Neuronal stem cell (in vitro differentiated cells): ENCODE results near the gene DHRS4L2.
"Not testable (repeated sequence)": the region's sequence is repeated elsewhere in the genome, so short reads cannot be mapped to it uniquely, and the experiment has no call there.

Experiments
- DNase-seq: peaks from one replicate; pipeline ENCODE4 v3.0.0-alpha.2; 2013; ENCODE audit warnings: low spot score
- H2AFZ ChIP-seq: one replicate; pipeline ENCODE4 v1.6.1; 2013; ENCODE audit warnings: mild to moderate bottlenecking, low read length, inconsistent platforms
- H2AK5ac ChIP-seq: 2 replicates; pipeline ENCODE4 v1.6.1; 2013; ENCODE audit warnings: low read depth, mild to moderate bottlenecking, inconsistent platforms, low read length, moderate library complexity, mixed read lengths
- H2BK120ac ChIP-seq: 2 replicates; pipeline ENCODE4 v1.6.1; 2013; ENCODE audit warnings: low read depth, mild to moderate bottlenecking, inconsistent platforms, low read length, moderate library complexity, mixed read lengths
- H2BK12ac ChIP-seq: one replicate; pipeline ENCODE4 v1.6.1; 2013; ENCODE audit warnings: low read length, inconsistent platforms
- H2BK15ac ChIP-seq: 2 replicates; pipeline ENCODE4 v1.6.1; 2013; ENCODE audit warnings: mild to moderate bottlenecking, low read length, inconsistent platforms, mixed read lengths
- H2BK5ac ChIP-seq: one replicate; pipeline ENCODE4 v1.6.1; 2013; ENCODE audit warnings: inconsistent platforms, mild to moderate bottlenecking, low read length, moderate library complexity
- H3K14ac ChIP-seq: one replicate; pipeline ENCODE4 v1.6.1; 2013; ENCODE audit warnings: low read length, inconsistent platforms
- H3K18ac ChIP-seq: 2 replicates; pipeline ENCODE4 v1.6.1; 2013; ENCODE audit warnings: low read length, inconsistent platforms
- H3K23ac ChIP-seq: 2 replicates; pipeline ENCODE4 v1.6.1; 2013; ENCODE audit warnings: low read depth, mild to moderate bottlenecking, mixed read lengths, low read length, inconsistent platforms; ENCODE audit not compliant: poor library complexity
- H3K27ac ChIP-seq: replicated peaks from 3 replicates; pipeline ENCODE4 v1.5.1; 2013; ENCODE audit warnings: low read length, inconsistent platforms
- H3K27me3 ChIP-seq, 3 experiments: 2 replicates each; pipeline ENCODE4 v1.6.1; 2013; ENCODE audit warnings: low read length in 3 of 3, mild to moderate bottlenecking in 2 of 3, inconsistent platforms in 1 of 3, low read depth in 1 of 3, mixed read lengths in 1 of 3, moderate library complexity in 1 of 3; ENCODE audit not compliant: control insufficient read depth in 3 of 3, insufficient read depth in 3 of 3
- H3K36me3 ChIP-seq, 2 donors: replicated peaks in 1 of 2; 2 replicates each; pipeline ENCODE4 v1.6.1; 2013; ENCODE audit warnings: low read length in 2 of 2; ENCODE audit not compliant: control insufficient read depth in 2 of 2, insufficient read depth in 2 of 2
- H3K4ac ChIP-seq: 2 replicates; pipeline ENCODE4 v1.6.1; 2013; ENCODE audit warnings: inconsistent platforms, mild to moderate bottlenecking, low read length, moderate library complexity
- H3K4me1 ChIP-seq, 2 donors: 1 replicate in 1 of 2; 2 replicates in 1 of 2; pipeline ENCODE4 v1.6.1; 2013; ENCODE audit warnings: low read length in 2 of 2, low read depth in 1 of 2; ENCODE audit not compliant: control insufficient read depth in 2 of 2, insufficient read depth in 1 of 2
- H3K4me2 ChIP-seq: one replicate; pipeline ENCODE4 v1.6.1; 2013; ENCODE audit warnings: mild to moderate bottlenecking, low read length, inconsistent platforms; ENCODE audit not compliant: insufficient read depth, poor library complexity, severe bottlenecking
- H3K4me3 ChIP-seq, 2 donors: 2 replicates each; pipeline ENCODE4 v1.5.1; 2013; ENCODE audit warnings: low read length in 2 of 2, mild to moderate bottlenecking in 2 of 2, inconsistent platforms in 1 of 2, moderate library complexity in 1 of 2
- H3K79me1 ChIP-seq: one replicate; pipeline ENCODE4 v1.6.1; 2013; ENCODE audit warnings: low read depth, mild to moderate bottlenecking, inconsistent platforms, low read length, moderate library complexity
- H3K9ac ChIP-seq: one replicate; pipeline ENCODE4 v1.6.1; 2013; ENCODE audit warnings: mild to moderate bottlenecking, low read depth, low read length, inconsistent platforms; ENCODE audit not compliant: poor library complexity
- H3K9me3 ChIP-seq, 2 donors: replicated peaks in 1 of 2; 2 replicates each; pipeline versions ENCODE3 to v1.6.1; 2013; ENCODE audit warnings: low read length in 2 of 2, mild to moderate bottlenecking in 2 of 2, inconsistent platforms in 1 of 2, low read depth in 1 of 2, mixed read lengths in 1 of 2, moderate library complexity in 1 of 2; ENCODE audit not compliant: control insufficient read depth in 2 of 2, insufficient read depth in 1 of 2
- H4K8ac ChIP-seq: one replicate; pipeline ENCODE4 v1.6.1; 2013; ENCODE audit warnings: low read depth, mild to moderate bottlenecking, inconsistent platforms, low read length, moderate library complexity
- H4K91ac ChIP-seq: one replicate; pipeline ENCODE4 v1.6.1; 2013; ENCODE audit warnings: low read length, low read depth, mild to moderate bottlenecking, inconsistent platforms; ENCODE audit not compliant: poor library complexity
- WGBS, 2 donors: extraction: QIAGEN DNeasy Blood & Tissue Kit; methylation state at CpG; one replicate each; pipeline ENCODE4 v1.1.7; 2013; ENCODE audit warnings: missing lambda C conversion rate in 2 of 2, mixed read lengths in 1 of 2; ENCODE audit not compliant: insufficient read length in 2 of 2, insufficient replicate concordance in 1 of 2; ENCODE audit errors: extremely low coverage in 2 of 2; 5-methylcytosine and 5-hydroxymethylcytosine counted together

DHRS4L2 gene

DNA sequence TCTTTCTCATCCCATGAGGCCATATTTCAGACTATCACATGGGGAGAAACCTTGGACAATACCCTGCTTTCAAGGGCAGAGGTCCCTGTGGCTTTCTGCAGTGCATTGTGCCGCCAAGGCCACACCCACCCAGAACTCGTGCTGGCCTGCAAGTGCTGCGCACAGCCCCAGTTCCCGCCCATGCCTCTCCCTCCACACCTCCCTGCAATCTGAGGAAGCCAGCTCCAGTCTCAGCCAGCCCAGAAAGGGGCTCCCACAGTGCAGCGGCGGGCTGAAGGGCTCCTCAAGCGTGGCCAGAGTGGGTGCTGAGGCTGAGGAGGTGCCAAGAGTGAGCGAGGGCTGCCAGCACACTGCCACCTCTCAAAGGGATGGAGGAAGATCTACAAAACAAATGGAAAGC, 15.6 kb upstream of the DHRS4L2 start:
- not testable (repeated sequence) for H3K36me3 ChIP-seq, H3K4me3 ChIP-seq, H3K27me3 ChIP-seq, H3K18ac ChIP-seq, H3K9ac ChIP-seq, DNase-seq, H4K91ac ChIP-seq, H3K4me2 ChIP-seq, H2BK12ac ChIP-seq, H2BK15ac ChIP-seq, H3K79me1 ChIP-seq, H3K14ac ChIP-seq, H3K23ac ChIP-seq, H2BK120ac ChIP-seq, H3K4me1 ChIP-seq, H2AK5ac ChIP-seq, H2AFZ ChIP-seq, H3K9me3 ChIP-seq, H4K8ac ChIP-seq, H3K27ac ChIP-seq, H3K4ac ChIP-seq, H2BK5ac ChIP-seq
- no CpG with 5 or more reads among the region's 8 CpGs for WGBS, 2 donors

- H4K8ac ChIP-seq, H3K4me1 ChIP-seq, H2AFZ ChIP-seq, H2BK12ac ChIP-seq, H3K18ac ChIP-seq, H3K79me1 ChIP-seq, H3K4ac ChIP-seq, H2BK5ac ChIP-seq, H2BK15ac ChIP-seq, H3K27me3 ChIP-seq, H3K23ac ChIP-seq, H3K27ac ChIP-seq, DNase-seq, H2AK5ac ChIP-seq, H3K4me3 ChIP-seq, H2BK120ac ChIP-seq, H3K9ac ChIP-seq, H3K36me3 ChIP-seq, H3K9me3 ChIP-seq, H4K91ac ChIP-seq, H3K4me2 ChIP-seq, H3K14ac ChIP-seq: not testable (repeated sequence)
These were observed 14.7 kb upstream of the DHRS4L2 start for GRCh38 chr14:23974041-23974440.

DNA sequence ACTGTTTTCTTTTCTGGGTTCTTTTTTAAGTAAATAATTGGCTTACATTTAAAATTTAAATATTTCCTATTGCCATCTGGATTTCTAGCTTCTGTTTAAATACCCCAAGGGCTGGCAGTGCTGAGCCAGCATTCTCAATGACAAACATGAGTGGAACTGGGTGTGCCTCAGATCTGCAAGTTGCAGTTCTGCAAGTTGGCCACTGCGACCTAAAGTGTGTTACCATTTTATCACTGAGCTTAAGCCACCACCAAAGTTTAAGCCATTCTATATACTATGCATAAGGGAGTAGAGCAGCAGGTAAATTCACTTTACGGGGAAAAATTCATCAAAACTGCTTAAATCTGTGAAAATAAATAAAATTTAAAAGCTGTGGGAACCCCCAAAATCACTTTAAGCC, 11.5 kb upstream of the DHRS4L2 start:
- not testable (repeated sequence) for H2BK5ac ChIP-seq, H2BK120ac ChIP-seq, H4K91ac ChIP-seq, H3K27me3 ChIP-seq, H3K4me1 ChIP-seq, H3K9ac ChIP-seq, H3K4ac ChIP-seq, H4K8ac ChIP-seq, H2AFZ ChIP-seq, H3K36me3 ChIP-seq, H3K4me3 ChIP-seq, H3K79me1 ChIP-seq, H3K9me3 ChIP-seq, DNase-seq, H3K23ac ChIP-seq, H2AK5ac ChIP-seq, H2BK12ac ChIP-seq, H2BK15ac ChIP-seq, H3K4me2 ChIP-seq, H3K18ac ChIP-seq, H3K27ac ChIP-seq, H3K14ac ChIP-seq
- WGBS, 2 donors: no CpG with 5 or more reads among the region's 2 CpGs

GRCh38 chr14:23981951-23982813, 6.5 kb upstream of the DHRS4L2 start:
- WGBS, 2 donors: no CpG with 5 or more reads among the region's 10 CpGs
- not testable (repeated sequence) for H3K4ac ChIP-seq, H4K91ac ChIP-seq, H3K18ac ChIP-seq, DNase-seq, H3K4me1 ChIP-seq, H2BK12ac ChIP-seq, H2BK15ac ChIP-seq, H3K27me3 ChIP-seq, H3K14ac ChIP-seq, H2AFZ ChIP-seq, H3K9me3 ChIP-seq, H2AK5ac ChIP-seq, H3K36me3 ChIP-seq, H3K9ac ChIP-seq, H2BK120ac ChIP-seq, H3K27ac ChIP-seq, H3K23ac ChIP-seq, H3K4me3 ChIP-seq, H3K79me1 ChIP-seq, H4K8ac ChIP-seq, H3K4me2 ChIP-seq, H2BK5ac ChIP-seq
